Neural cell (in vitro differentiated cells): ENCODE data around the gene CLSTN1. TPM values are rescaled to one million over a fixed set of nuclear protein-coding genes. Genes with fewer than 3 reads are reported as not detected.

Experiments used
- H2AFZ ChIP-seq: fragments of 200-600, 300-800 bp; sonication (generic), shearing (Covaris generic); 2 replicates; pipeline ENCODE4 v1.6.0; 2014; ENCODE audit warnings: low read depth, mild to moderate bottlenecking, antibody characterized with exemption, low read length, moderate library complexity
- H3F3A ChIP-seq: fragments of 200-600 bp; shearing (Covaris generic); 2 replicates; pipeline ENCODE4 v1.6.1; 2016; ENCODE audit warnings: mild to moderate bottlenecking, moderate library complexity, mixed read lengths, antibody characterized with exemption, low read length; ENCODE audit not compliant: insufficient read depth, poor library complexity, severe bottlenecking
- H3K27ac ChIP-seq: fragments of 200-600, 300-800 bp; sonication (generic), shearing (Covaris generic); 2 replicates; pipeline ENCODE4 v1.5.1; 2014; ENCODE audit warnings: mild to moderate bottlenecking, low read length, moderate library complexity
- H3K27me3 ChIP-seq: fragments of 300-800, 200-600 bp; sonication (generic), shearing (Covaris generic); 2 replicates; pipeline ENCODE4 v1.6.0; 2014; ENCODE audit warnings: mild to moderate bottlenecking, low read depth, low read length, moderate library complexity; ENCODE audit not compliant: insufficient read depth
- H3K36me3 ChIP-seq: fragments of 300-800, 200-600 bp; sonication (generic), shearing (Covaris generic); 2 replicates; pipeline ENCODE4 v1.5.1; 2014; ENCODE audit warnings: mild to moderate bottlenecking, antibody characterized with exemption, low read length, moderate library complexity; ENCODE audit not compliant: insufficient read depth
- H3K4me2 ChIP-seq: fragments of 300-800, 200-600 bp; sonication (generic), shearing (Covaris generic); 2 replicates; pipeline ENCODE4 v1.6.0; 2014; ENCODE audit warnings: mild to moderate bottlenecking, low read length
- H3K4me3 ChIP-seq: fragments of 300-800, 200-600 bp; sonication (generic), shearing (Covaris generic); 2 replicates; pipeline ENCODE4 v1.5.1; 2014; ENCODE audit warnings: mild to moderate bottlenecking, low read length, moderate library complexity
- H3K79me2 ChIP-seq: fragments of 200-600 bp; shearing (Covaris generic); replicated peaks from 2 replicates; pipeline ENCODE4 v1.6.0; 2014; ENCODE audit warnings: mild to moderate bottlenecking, low read length, moderate library complexity; ENCODE audit not compliant: insufficient read depth
- H3K9ac ChIP-seq: fragments of 300-800, 200-600 bp; sonication (generic), shearing (Covaris generic); 2 replicates; pipeline ENCODE4 v1.6.1; 2016; ENCODE audit warnings: mild to moderate bottlenecking, low read length, mixed read lengths
- H3K9me2 ChIP-seq: fragments of 200-600 bp; shearing (Covaris generic); 2 replicates; pipeline ENCODE4 v1.6.1; 2016; ENCODE audit warnings: mild to moderate bottlenecking, low read length, mixed read lengths; ENCODE audit not compliant: insufficient read depth
- H3K9me3 ChIP-seq: fragments of 200-600, 300-800 bp; sonication (generic), shearing (Covaris generic); 2 replicates; pipeline ENCODE4 v1.6.1; 2016; ENCODE audit warnings: mild to moderate bottlenecking, mixed run types, low read length, moderate library complexity, mixed read lengths
- H4K20me1 ChIP-seq: fragments of 200-600 bp; shearing (Covaris generic); 2 replicates; pipeline ENCODE4 v1.6.1; 2016; ENCODE audit warnings: mild to moderate bottlenecking, mixed run types; ENCODE audit not compliant: insufficient read depth
- CTCF ChIP-seq: fragments of 450-650 bp; IDR thresholded peaks from 2 replicates; pipeline ENCODE4 v1.5.1; 2014; ENCODE audit warnings: antibody characterized with exemption, mild to moderate bottlenecking, moderate library complexity; ENCODE audit not compliant: poor library complexity, severe bottlenecking
- EP300 ChIP-seq: fragments of 450-650 bp; conservative IDR thresholded peaks from 2 replicates; pipeline ENCODE4 v1.6.1; 2014; ENCODE audit warnings: antibody characterized with exemption, mild to moderate bottlenecking, moderate library complexity; ENCODE audit not compliant: poor library complexity, severe bottlenecking
- EZH2 ChIP-seq: fragments of 200-600, 300-800 bp; shearing (Covaris generic), sonication (generic); IDR thresholded peaks from 2 replicates; pipeline ENCODE4 v1.6.1; 2014; ENCODE audit warnings: antibody characterized with exemption, low read length, borderline replicate concordance, mild to moderate bottlenecking; ENCODE audit not compliant: insufficient read depth, poor library complexity, severe bottlenecking
- MXI1 ChIP-seq: fragments of 450-650 bp; conservative IDR thresholded peaks from 2 replicates; pipeline ENCODE4 v1.6.1; 2014; ENCODE audit warnings: antibody characterized with exemption, mild to moderate bottlenecking; ENCODE audit not compliant: poor library complexity, severe bottlenecking
- POLR2AphosphoS5 ChIP-seq: IDR thresholded peaks from 2 replicates; pipeline ENCODE4 v1.6.1; 2012
- RAD21 ChIP-seq: fragments of 450-650 bp; conservative IDR thresholded peaks from 2 replicates; pipeline ENCODE4 v1.6.1; 2014; ENCODE audit warnings: antibody characterized with exemption, mild to moderate bottlenecking, moderate library complexity
- SMC3 ChIP-seq: fragments of 450-650 bp; conservative IDR thresholded peaks from 2 replicates; pipeline ENCODE4 v1.6.1; 2014; ENCODE audit warnings: antibody characterized with exemption, mild to moderate bottlenecking, moderate library complexity; ENCODE audit not compliant: poor library complexity
- TAF1 ChIP-seq: IDR thresholded peaks from 2 replicates; pipeline ENCODE4 v1.6.1; 2012; ENCODE audit warnings: low read depth
- polyA plus RNA-seq: library from polyadenylated mRNA; depleted of rRNA; stranded (reverse); fragments of >200 nt; gene quantifications from 2 replicates; pipeline ENCODE4 v1.2.3, GENCODE V29; 2014
- TF ChIP-seq, protein P1 (sequence below): IDR thresholded peaks from 2 replicates; pipeline ENCODE4 v1.6.1; 2012; ENCODE audit warnings: borderline replicate concordance

The CLSTN1 gene
- polyA plus RNA-seq, 1 donor from 2014 or later, result 77.2 TPM

DNA sequence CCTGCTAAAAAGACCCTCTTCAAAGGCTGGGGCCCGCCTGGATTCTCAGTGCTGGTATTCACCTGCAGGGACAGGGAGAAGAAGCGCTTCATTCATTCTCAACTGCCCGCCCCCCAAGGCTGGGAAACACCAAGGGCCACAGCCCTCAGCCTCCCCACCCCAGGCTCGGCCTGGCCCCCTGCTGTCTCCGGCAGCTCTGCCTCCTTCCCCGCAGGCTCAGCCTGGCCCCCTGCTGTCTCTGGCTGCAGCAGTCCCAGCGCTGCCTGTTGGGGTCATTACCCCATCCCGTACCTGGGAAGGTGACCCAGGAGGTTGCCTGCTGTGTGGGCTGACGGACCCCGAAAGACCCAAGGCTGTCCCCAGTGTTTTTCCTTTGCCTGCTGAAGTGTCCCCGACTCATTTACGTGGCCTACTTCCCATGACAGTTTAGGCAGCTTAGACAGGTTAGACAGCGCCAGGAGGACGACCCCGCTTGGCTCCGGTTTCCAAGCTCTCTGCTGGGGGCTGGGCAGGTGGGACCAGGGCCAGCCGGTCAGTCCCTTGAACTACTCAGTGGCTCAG is 22.9 kb upstream of the CLSTN1 start:
- Histone ChIP-seq H3K4me2 (no peak overlapping the region), H3K9me3 (no peaks in the 10 kb centered on the region), H3K27ac (no peak overlapping the region), H3K4me3 (no peak overlapping the region), H3K9ac (no peak overlapping the region), H3K36me3 (no peaks in the 10 kb centered on the region), H4K20me1 (no peaks in the 10 kb centered on the region), H3K9me2 (no peaks in the 10 kb centered on the region), H3K79me2 (no peaks in the 10 kb centered on the region), H3F3A (no peaks in the 10 kb centered on the region), H3K27me3 (no peaks in the 10 kb centered on the region), H2AFZ (no peak overlapping the region)
- TF ChIP-seq TAF1, result no peak
- no peak for TF ChIP-seq RAD21
- TF ChIP-seq CTCF, result no peak
- no peak for TF ChIP-seq EZH2
- TF ChIP-seq EP300, result no peak
- no peak for TF ChIP-seq MXI1
- TF ChIP-seq, protein P1, sequence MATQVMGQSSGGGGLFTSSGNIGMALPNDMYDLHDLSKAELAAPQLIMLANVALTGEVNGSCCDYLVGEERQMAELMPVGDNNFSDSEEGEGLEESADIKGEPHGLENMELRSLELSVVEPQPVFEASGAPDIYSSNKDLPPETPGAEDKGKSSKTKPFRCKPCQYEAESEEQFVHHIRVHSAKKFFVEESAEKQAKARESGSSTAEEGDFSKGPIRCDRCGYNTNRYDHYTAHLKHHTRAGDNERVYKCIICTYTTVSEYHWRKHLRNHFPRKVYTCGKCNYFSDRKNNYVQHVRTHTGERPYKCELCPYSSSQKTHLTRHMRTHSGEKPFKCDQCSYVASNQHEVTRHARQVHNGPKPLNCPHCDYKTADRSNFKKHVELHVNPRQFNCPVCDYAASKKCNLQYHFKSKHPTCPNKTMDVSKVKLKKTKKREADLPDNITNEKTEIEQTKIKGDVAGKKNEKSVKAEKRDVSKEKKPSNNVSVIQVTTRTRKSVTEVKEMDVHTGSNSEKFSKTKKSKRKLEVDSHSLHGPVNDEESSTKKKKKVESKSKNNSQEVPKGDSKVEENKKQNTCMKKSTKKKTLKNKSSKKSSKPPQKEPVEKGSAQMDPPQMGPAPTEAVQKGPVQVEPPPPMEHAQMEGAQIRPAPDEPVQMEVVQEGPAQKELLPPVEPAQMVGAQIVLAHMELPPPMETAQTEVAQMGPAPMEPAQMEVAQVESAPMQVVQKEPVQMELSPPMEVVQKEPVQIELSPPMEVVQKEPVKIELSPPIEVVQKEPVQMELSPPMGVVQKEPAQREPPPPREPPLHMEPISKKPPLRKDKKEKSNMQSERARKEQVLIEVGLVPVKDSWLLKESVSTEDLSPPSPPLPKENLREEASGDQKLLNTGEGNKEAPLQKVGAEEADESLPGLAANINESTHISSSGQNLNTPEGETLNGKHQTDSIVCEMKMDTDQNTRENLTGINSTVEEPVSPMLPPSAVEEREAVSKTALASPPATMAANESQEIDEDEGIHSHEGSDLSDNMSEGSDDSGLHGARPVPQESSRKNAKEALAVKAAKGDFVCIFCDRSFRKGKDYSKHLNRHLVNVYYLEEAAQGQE, result no peak
- TF ChIP-seq SMC3, result no peak
- no peak for TF ChIP-seq POLR2AphosphoS5

DNA sequence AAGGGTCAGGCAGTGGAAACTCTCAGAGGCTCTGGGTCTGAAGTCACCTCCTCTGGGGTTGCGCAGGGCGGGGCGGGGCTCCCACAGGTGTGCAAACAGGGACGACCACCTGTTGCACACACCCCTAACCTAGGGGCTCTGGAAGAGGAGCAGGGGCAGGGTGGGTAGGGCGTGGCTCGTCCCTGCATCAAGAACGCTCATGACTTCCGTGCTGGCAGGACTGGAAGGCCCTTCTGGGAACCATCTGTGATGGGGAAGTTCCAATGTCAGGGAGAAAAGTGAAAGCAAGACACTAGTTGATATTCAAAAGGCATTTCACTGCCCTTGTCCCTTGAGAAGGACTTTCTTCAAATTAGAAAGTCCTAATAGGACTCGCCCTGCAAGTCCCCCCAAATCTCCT is 22.1 kb upstream of the CLSTN1 start:
- Histone ChIP-seq H3K4me2 (no peak overlapping the region), H4K20me1 (no peaks in the 10 kb centered on the region), H3K27me3 (no peaks in the 10 kb centered on the region), H3K27ac (no peak overlapping the region), H3K9me2 (no peaks in the 10 kb centered on the region), H3K9ac (no peak overlapping the region), H3K9me3 (no peaks in the 10 kb centered on the region), H3F3A (no peaks in the 10 kb centered on the region), H3K36me3 (no peaks in the 10 kb centered on the region), H3K4me3 (no peak overlapping the region), H3K79me2 (no peaks in the 10 kb centered on the region), H2AFZ (no peak overlapping the region)
- TF ChIP-seq TAF1, result no peak
- no peak for TF ChIP-seq RAD21
- no peak for TF ChIP-seq POLR2AphosphoS5
- no peak for TF ChIP-seq CTCF
- no peak for TF ChIP-seq EZH2
- TF ChIP-seq, protein P1, result no peak
- TF ChIP-seq EP300, result no peak
- no peak for TF ChIP-seq SMC3
- no peak for TF ChIP-seq MXI1
